Ammon's horn (tissue), 1 donor: ENCODE measurements around the gene HOXA10.

ENCODE experiments used
- DNase-seq: peaks from one replicate; pipeline ENCODE4 v3.0.0-alpha.2; 2016; ENCODE audit warnings: low spot score

Gene HOXA10

GRCh38 chr7:27191161-27191731 is 17.1 kb upstream of the HOXA10 start:
- no peak for DNase-seq

- DNase-seq, result no peak
These were observed 16.1 kb upstream of the HOXA10 start for GRCh38 chr7:27189997-27190748.

GRCh38 chr7:27189295-27189996 is 15.3 kb upstream of the HOXA10 start:
- no peak for DNase-seq

GRCh38 chr7:27188386-27189294 is 14.5 kb upstream of the HOXA10 start:
- DNase-seq, result no peak

GRCh38 chr7:27187475-27188385 is 13.6 kb upstream of the HOXA10 start:
- no peak for DNase-seq

GRCh38 chr7:27186668-27187474 is 12.8 kb upstream of the HOXA10 start:
- DNase-seq, result no peak

- DNase-seq, result no peak
These were observed 11.9 kb upstream of the HOXA10 start for GRCh38 chr7:27185854-27186667.

- no peak for DNase-seq
These were observed 11.1 kb upstream of the HOXA10 start, which contains the start of gene HOXA11 for GRCh38 chr7:27185013-27185853. Gene HOXA11, minus strand, starts transcription at chr7:27185232. Its CDS starts 88 bp downstream, at chr7:27185144.

- DNase-seq, result no peak
These were observed 10.4 kb upstream of the HOXA10 start for GRCh38 chr7:27184337-27185012.

- no peak for DNase-seq
These were observed 9.7 kb upstream of the HOXA10 start for GRCh38 chr7:27183682-27184336.

GRCh38 chr7:27182861-27183681 is 9.0 kb upstream of the HOXA10 start:
- no peak for DNase-seq

GRCh38 chr7:27182285-27182841 is 8.2 kb upstream of the HOXA10 start:
- no peak for DNase-seq

GRCh38 chr7:27181795-27182275 is 7.7 kb upstream of the HOXA10 start:
- DNase-seq, result no peak

GRCh38 chr7:27180431-27181420 is 6.6 kb upstream of the HOXA10 start:
- DNase-seq, result no peak
